ENCODE measurements around the gene CTNNBIP1. TPM values are rescaled to one million over a fixed set of nuclear protein-coding genes. Genes with fewer than 3 reads are reported as not detected.
A peak's percentile ranks its signal among the peaks of the same experiment; 100 is the strongest.

CTNNBIP1 gene
- total and polyA plus RNA-seq, 9 of the 15 experiments (the other 6 are each of a cell fraction or from before 2014, with no cell fraction given), result 0.65 to 29.2 (median 14.7) TPM

DNA sequence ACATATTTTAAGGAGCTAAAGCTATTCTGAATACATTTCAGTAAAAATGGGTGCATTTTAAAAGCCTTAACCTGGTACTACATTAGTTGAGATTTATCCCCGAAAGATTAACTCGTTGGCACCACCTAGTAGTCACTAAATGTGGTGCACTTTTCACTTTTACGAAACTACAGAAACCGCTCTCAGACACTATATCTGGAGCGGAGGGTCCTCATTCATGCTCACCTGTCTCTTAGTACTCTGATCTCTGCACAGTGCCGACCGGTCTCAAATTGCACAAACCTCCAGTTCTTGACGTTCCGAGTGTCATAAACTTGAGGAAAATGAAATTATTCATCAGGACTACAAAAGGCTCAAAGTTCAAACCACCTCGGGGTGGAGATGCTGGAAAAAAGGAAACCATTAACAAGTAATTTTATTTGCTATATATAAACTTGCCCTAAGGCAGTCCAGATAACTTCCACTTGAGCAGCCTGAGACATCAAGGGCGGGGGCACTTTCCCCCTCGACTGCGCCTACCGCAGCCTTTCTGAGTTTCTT, 32.4 kb upstream of the CTNNBIP1 start (continued):
- TF ChIP-seq, protein P1, sequence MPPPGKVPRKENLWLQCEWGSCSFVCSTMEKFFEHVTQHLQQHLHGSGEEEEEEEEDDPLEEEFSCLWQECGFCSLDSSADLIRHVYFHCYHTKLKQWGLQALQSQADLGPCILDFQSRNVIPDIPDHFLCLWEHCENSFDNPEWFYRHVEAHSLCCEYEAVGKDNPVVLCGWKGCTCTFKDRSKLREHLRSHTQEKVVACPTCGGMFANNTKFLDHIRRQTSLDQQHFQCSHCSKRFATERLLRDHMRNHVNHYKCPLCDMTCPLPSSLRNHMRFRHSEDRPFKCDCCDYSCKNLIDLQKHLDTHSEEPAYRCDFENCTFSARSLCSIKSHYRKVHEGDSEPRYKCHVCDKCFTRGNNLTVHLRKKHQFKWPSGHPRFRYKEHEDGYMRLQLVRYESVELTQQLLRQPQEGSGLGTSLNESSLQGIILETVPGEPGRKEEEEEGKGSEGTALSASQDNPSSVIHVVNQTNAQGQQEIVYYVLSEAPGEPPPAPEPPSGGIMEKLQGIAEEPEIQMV (tag; conservative IDR thresholded peaks at IDR 0.05; ENCODE audit: low read depth), result no peak
- TF ChIP-seq ZNF644 (tag; IDR thresholded peaks at IDR 0.05; ENCODE audit: low read depth), result no peak; the same call in 1 of the 2 replicates
- no peak for TF ChIP-seq ZNF780A (CRISPR knock-in tag; IDR thresholded peaks at IDR 0.05)
- TF ChIP-seq, protein P2, sequence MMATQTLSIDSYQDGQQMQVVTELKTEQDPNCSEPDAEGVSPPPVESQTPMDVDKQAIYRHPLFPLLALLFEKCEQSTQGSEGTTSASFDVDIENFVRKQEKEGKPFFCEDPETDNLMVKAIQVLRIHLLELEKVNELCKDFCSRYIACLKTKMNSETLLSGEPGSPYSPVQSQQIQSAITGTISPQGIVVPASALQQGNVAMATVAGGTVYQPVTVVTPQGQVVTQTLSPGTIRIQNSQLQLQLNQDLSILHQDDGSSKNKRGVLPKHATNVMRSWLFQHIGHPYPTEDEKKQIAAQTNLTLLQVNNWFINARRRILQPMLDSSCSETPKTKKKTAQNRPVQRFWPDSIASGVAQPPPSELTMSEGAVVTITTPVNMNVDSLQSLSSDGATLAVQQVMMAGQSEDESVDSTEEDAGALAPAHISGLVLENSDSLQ (IDR thresholded peaks at IDR 0.05), result no peak
- TF ChIP-seq, protein P3, sequence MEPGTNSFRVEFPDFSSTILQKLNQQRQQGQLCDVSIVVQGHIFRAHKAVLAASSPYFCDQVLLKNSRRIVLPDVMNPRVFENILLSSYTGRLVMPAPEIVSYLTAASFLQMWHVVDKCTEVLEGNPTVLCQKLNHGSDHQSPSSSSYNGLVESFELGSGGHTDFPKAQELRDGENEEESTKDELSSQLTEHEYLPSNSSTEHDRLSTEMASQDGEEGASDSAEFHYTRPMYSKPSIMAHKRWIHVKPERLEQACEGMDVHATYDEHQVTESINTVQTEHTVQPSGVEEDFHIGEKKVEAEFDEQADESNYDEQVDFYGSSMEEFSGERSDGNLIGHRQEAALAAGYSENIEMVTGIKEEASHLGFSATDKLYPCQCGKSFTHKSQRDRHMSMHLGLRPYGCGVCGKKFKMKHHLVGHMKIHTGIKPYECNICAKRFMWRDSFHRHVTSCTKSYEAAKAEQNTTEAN (CRISPR knock-in tag; IDR thresholded peaks at IDR 0.05), result no peak
- TF ChIP-seq HDAC6 (IDR thresholded peaks at IDR 0.05; ENCODE audit: low read depth, low read length), result no peak
- no peak for TF ChIP-seq POLR3A (IDR thresholded peaks at IDR 0.05; ENCODE audit: borderline replicate concordance, extremely low read depth, insufficient read depth, insufficient read length)
- TF ChIP-seq MECOM (CRISPR knock-in tag; IDR thresholded peaks at IDR 0.05), result no peak
- TF ChIP-seq, protein P4, sequence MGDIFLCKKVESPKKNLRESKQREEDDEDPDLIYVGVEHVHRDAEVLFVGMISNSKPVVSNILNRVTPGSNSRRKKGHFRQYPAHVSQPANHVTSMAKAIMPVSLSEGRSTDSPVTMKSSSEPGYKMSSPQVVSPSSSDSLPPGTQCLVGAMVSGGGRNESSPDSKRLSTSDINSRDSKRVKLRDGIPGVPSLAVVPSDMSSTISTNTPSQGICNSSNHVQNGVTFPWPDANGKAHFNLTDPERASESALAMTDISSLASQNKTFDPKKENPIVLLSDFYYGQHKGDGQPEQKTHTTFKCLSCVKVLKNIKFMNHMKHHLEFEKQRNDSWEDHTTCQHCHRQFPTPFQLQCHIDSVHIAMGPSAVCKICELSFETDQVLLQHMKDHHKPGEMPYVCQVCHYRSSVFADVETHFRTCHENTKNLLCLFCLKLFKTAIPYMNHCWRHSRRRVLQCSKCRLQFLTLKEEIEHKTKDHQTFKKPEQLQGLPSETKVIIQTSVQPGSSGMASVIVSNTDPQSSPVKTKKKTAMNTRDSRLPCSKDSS (IDR thresholded peaks at IDR 0.05; ENCODE audit: low read depth, partially characterized antibody), result no peak
- peak in 1 of 2 experiments; percentile 40; a peak in 1 of 4 replicates for TF ChIP-seq RCOR1 (IDR thresholded peaks at IDR 0.05; ENCODE audit: borderline replicate concordance in 1 of 2, low read depth in 2 of 2, low read length in 2 of 2)
- no peak for TF ChIP-seq FOXJ3 (CRISPR knock-in tag; IDR thresholded peaks at IDR 0.05)
- TF ChIP-seq, protein P5, sequence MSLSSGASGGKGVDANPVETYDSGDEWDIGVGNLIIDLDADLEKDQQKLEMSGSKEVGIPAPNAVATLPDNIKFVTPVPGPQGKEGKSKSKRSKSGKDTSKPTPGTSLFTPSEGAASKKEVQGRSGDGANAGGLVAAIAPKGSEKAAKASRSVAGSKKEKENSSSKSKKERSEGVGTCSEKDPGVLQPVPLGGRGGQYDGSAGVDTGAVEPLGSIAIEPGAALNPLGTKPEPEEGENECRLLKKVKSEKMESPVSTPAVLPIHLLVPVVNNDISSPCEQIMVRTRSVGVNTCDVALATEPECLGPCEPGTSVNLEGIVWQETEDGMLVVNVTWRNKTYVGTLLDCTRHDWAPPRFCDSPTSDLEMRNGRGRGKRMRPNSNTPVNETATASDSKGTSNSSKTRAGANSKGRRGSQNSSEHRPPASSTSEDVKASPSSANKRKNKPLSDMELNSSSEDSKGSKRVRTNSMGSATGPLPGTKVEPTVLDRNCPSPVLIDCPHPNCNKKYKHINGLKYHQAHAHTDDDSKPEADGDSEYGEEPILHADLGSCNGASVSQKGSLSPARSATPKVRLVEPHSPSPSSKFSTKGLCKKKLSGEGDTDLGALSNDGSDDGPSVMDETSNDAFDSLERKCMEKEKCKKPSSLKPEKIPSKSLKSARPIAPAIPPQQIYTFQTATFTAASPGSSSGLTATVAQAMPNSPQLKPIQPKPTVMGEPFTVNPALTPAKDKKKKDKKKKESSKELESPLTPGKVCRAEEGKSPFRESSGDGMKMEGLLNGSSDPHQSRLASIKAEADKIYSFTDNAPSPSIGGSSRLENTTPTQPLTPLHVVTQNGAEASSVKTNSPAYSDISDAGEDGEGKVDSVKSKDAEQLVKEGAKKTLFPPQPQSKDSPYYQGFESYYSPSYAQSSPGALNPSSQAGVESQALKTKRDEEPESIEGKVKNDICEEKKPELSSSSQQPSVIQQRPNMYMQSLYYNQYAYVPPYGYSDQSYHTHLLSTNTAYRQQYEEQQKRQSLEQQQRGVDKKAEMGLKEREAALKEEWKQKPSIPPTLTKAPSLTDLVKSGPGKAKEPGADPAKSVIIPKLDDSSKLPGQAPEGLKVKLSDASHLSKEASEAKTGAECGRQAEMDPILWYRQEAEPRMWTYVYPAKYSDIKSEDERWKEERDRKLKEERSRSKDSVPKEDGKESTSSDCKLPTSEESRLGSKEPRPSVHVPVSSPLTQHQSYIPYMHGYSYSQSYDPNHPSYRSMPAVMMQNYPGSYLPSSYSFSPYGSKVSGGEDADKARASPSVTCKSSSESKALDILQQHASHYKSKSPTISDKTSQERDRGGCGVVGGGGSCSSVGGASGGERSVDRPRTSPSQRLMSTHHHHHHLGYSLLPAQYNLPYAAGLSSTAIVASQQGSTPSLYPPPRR (CRISPR knock-in tag; IDR thresholded peaks at IDR 0.05; ENCODE audit: borderline replicate concordance), result no peak
- no peak for TF ChIP-seq ZNF75A (CRISPR knock-in tag; IDR thresholded peaks at IDR 0.05)
- no peak for TF ChIP-seq PPARD (CRISPR knock-in tag; IDR thresholded peaks at IDR 0.05)
- no peak for TF ChIP-seq ZNF217 (CRISPR knock-in tag; IDR thresholded peaks at IDR 0.05)
- no peak for TF ChIP-seq ZNF699 (CRISPR knock-in tag; IDR thresholded peaks at IDR 0.05; ENCODE audit: insufficient replicate concordance)
- no peak for TF ChIP-seq HSF4 (CRISPR knock-in tag; IDR thresholded peaks at IDR 0.05; ENCODE audit: borderline replicate concordance)
